ENCODE measurements around the gene SLC4A5.

Gene SLC4A5, protein sequence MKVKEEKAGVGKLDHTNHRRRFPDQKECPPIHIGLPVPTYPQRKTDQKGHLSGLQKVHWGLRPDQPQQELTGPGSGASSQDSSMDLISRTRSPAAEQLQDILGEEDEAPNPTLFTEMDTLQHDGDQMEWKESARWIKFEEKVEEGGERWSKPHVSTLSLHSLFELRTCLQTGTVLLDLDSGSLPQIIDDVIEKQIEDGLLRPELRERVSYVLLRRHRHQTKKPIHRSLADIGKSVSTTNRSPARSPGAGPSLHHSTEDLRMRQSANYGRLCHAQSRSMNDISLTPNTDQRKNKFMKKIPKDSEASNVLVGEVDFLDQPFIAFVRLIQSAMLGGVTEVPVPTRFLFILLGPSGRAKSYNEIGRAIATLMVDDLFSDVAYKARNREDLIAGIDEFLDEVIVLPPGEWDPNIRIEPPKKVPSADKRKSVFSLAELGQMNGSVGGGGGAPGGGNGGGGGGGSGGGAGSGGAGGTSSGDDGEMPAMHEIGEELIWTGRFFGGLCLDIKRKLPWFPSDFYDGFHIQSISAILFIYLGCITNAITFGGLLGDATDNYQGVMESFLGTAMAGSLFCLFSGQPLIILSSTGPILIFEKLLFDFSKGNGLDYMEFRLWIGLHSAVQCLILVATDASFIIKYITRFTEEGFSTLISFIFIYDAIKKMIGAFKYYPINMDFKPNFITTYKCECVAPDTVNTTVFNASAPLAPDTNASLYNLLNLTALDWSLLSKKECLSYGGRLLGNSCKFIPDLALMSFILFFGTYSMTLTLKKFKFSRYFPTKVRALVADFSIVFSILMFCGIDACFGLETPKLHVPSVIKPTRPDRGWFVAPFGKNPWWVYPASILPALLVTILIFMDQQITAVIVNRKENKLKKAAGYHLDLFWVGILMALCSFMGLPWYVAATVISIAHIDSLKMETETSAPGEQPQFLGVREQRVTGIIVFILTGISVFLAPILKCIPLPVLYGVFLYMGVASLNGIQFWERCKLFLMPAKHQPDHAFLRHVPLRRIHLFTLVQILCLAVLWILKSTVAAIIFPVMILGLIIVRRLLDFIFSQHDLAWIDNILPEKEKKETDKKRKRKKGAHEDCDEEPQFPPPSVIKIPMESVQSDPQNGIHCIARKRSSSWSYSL

DNA sequence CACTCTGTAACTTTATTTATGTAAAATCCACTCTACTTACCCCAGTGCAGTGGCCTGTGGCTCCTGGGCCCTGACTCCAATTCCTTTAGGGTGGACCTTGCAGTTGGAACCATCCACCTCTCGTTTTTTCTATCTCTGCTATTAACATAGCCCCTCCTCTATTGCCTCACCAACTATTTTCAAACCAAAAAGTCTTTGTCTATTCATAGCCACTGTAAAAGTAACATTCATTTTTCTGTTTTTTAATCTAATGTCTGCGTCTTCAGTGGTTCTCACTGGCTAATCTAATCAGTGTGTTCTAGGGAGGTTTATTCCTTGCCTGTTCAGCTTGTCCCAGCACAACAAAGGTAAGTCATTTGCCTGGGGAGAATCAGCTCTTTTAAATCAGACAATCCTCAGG is at the start of gene SLC4A5:
Gene SLC4A5 (minus strand): TSS at position 101 of the 400 bp plus-strand sequence. CDS start 28,393 bp downstream, outside the sequence.
- no peak for TF ChIP-seq MYC (IDR thresholded peaks at IDR 0.05; ENCODE audit: low read depth, low read length)
- TF ChIP-seq, protein P1, sequence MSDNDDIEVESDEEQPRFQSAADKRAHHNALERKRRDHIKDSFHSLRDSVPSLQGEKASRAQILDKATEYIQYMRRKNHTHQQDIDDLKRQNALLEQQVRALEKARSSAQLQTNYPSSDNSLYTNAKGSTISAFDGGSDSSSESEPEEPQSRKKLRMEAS (IDR thresholded peaks at IDR 0.05; ENCODE audit: low read depth, low read length): no peak
- TF ChIP-seq, protein P2, sequence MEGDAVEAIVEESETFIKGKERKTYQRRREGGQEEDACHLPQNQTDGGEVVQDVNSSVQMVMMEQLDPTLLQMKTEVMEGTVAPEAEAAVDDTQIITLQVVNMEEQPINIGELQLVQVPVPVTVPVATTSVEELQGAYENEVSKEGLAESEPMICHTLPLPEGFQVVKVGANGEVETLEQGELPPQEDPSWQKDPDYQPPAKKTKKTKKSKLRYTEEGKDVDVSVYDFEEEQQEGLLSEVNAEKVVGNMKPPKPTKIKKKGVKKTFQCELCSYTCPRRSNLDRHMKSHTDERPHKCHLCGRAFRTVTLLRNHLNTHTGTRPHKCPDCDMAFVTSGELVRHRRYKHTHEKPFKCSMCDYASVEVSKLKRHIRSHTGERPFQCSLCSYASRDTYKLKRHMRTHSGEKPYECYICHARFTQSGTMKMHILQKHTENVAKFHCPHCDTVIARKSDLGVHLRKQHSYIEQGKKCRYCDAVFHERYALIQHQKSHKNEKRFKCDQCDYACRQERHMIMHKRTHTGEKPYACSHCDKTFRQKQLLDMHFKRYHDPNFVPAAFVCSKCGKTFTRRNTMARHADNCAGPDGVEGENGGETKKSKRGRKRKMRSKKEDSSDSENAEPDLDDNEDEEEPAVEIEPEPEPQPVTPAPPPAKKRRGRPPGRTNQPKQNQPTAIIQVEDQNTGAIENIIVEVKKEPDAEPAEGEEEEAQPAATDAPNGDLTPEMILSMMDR (IDR thresholded peaks at IDR 0.05; ENCODE audit: low read depth, low read length): no peak
- no peak within 1 kb of the TSS for H3K4me3 ChIP-seq (ENCODE audit: low read depth, low read length)
- DNase-seq (ENCODE audit: low read depth): no peak

DNA sequence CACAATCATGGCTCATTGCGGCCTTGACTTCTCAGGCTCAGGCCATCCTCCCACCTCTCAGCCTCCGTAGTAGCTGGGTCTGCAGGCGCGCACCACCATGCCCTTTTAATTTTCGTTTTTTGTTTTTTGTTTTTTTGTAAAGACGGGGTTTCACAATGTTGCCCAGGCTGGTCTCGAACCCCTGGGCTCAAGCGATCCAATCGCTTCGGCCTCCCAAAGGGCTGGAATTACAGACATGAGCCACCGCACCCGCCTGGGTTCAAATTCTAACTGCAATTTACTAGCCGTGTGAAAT is 49.2 kb upstream of the SLC4A5 start:
- no peak; the same call in 1 of the 2 replicates for TF ChIP-seq MYC (IDR thresholded peaks at IDR 0.05; ENCODE audit: low read depth, low read length)
- no peak for TF ChIP-seq POLR2A (IDR thresholded peaks at IDR 0.05; ENCODE audit: extremely low read depth, insufficient read length)
- TF ChIP-seq, protein P1 (IDR thresholded peaks at IDR 0.05; ENCODE audit: low read depth, low read length): no peak
- TF ChIP-seq, protein P2 (IDR thresholded peaks at IDR 0.05; ENCODE audit: low read depth, low read length): no peak
- no peak for DNase-seq (ENCODE audit: low read depth)
- H3K4me3 ChIP-seq (ENCODE audit: low read depth, low read length): no peak overlapping the region

DNA sequence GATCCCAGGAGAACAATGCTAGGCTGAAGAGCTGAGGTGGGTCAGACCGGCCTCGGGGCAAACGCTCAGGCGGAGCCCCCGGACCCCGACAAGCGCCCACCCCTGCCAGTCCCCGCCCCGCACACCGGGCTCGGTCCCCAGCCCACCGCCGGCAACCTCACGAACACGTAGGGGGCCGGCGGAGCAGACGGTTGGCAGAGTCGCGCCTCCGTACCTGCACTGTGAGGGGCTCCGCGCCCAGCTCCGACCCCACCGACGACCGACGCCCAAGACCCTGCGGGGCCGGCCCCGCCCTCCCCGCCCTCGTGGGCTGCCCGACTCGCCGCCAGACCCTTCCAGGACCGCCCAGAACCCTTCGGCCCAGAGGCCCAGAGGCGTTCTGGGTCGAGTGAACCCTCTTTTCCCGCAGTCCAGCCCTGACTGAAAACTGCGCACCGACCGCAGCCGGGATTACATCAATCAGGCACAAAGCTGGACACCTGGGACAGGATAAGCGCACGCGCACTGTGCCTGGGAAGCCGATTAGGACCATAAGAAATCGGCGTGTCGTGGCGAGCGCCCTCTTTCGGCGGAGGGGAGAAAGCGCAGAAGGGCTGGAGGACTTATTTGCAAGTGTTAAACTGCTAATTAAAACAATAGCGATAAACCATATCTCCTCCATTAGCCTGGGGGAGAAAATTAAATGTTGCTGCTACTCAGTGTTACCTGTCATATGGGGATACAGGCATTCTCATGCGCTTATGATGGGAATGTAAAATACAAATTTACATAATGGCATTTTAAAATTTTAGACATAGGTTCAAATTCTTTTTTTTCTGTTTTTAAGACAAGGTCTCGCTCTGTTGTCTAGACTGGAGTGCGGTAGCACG is 48.6 kb upstream of the SLC4A5 start:
- H3K4me3 ChIP-seq (ENCODE audit: low read depth, low read length): peak overlapping the region; percentile 93
- DNase-seq (ENCODE audit: low read depth): peak; percentile 96
- peak; percentile 10; the same call in 1 of the 2 replicates for TF ChIP-seq MYC (IDR thresholded peaks at IDR 0.05; ENCODE audit: low read depth, low read length)
- TF ChIP-seq POLR2A (IDR thresholded peaks at IDR 0.05; ENCODE audit: extremely low read depth, insufficient read length): peak; percentile 36
- TF ChIP-seq, protein P1 (IDR thresholded peaks at IDR 0.05; ENCODE audit: low read depth, low read length): no peak; the same call in 1 of the 2 replicates
- TF ChIP-seq, protein P2 (IDR thresholded peaks at IDR 0.05; ENCODE audit: low read depth, low read length): peak; percentile 98

DNA sequence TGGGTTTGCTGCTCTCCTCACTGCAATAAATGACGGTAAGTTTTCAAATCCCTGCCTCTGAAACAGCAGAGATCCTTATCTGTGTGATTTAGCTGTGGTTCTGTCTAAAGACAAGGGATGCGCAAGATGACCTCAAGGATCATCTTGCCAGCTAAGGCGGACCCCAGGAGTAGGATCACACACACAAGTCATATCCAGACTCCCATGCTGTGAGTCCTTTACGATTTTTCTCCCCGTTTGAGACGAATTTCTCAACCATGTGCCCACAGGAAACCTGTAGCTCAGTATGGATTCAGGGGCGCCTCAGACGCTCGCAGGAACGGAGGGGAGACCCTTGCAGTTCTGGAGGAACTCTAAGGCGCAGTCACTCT is 48.0 kb upstream of the SLC4A5 start:
- no peak for DNase-seq (ENCODE audit: low read depth)
- TF ChIP-seq POLR2A (IDR thresholded peaks at IDR 0.05; ENCODE audit: extremely low read depth, insufficient read length): no peak
- TF ChIP-seq, protein P1 (IDR thresholded peaks at IDR 0.05; ENCODE audit: low read depth, low read length): 0 out of 2 replicates have a peak, but pooled peaks have one; percentile 17
- TF ChIP-seq, protein P2 (IDR thresholded peaks at IDR 0.05; ENCODE audit: low read depth, low read length): no peak

DNA sequence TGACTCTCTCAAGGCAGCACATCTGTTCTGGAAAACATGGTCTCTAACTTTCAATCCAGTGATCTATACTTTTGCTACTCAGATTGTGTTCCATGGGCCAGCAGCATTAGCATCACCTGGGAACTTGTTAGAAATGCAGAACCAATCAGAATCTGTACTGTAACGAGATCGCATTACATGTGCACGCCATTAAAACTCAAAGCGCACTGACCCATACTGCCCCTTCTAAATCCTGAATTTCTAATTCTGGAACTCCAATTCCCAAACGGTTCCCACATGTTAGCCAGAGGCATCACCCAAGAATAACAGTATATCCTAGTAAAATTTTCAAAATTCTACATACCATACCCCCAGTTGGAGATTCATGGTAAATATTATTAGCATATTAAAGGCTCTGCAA is 47.4 kb upstream of the SLC4A5 start:
- H3K4me3 ChIP-seq (ENCODE audit: low read depth, low read length): peak overlapping the region; percentile 93
- no peak for DNase-seq (ENCODE audit: low read depth)
- TF ChIP-seq MYC (IDR thresholded peaks at IDR 0.05; ENCODE audit: low read depth, low read length) (no peak), POLR2A (IDR thresholded peaks at IDR 0.05; ENCODE audit: extremely low read depth, insufficient read length) (no peak)
- TF ChIP-seq, protein P1 (IDR thresholded peaks at IDR 0.05; ENCODE audit: low read depth, low read length): no peak
- TF ChIP-seq, protein P2 (IDR thresholded peaks at IDR 0.05; ENCODE audit: low read depth, low read length): no peak

More for the DNA sequence above, 48.0 kb upstream of the SLC4A5 start:
- peak overlapping the region; percentile 93 for H3K4me3 ChIP-seq (ENCODE audit: low read depth, low read length)

All from NB4 (cell line).